Activated CD8-positive, alpha-beta memory T cell treated with anti-CD3 and anti-CD28 coated beads, Interleukin-2, amount 50 U/mL, for 4 hours (primary cell): ENCODE measurements around the gene AK8.
A peak's percentile ranks its signal among the peaks of the same experiment; 100 is the strongest.

ENCODE experiments used
- DNase-seq: peaks from one replicate; pipeline ENCODE4 v3.0.0-alpha.2; 2020

The AK8 gene, protein sequence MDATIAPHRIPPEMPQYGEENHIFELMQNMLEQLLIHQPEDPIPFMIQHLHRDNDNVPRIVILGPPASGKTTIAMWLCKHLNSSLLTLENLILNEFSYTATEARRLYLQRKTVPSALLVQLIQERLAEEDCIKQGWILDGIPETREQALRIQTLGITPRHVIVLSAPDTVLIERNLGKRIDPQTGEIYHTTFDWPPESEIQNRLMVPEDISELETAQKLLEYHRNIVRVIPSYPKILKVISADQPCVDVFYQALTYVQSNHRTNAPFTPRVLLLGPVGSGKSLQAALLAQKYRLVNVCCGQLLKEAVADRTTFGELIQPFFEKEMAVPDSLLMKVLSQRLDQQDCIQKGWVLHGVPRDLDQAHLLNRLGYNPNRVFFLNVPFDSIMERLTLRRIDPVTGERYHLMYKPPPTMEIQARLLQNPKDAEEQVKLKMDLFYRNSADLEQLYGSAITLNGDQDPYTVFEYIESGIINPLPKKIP

DNA sequence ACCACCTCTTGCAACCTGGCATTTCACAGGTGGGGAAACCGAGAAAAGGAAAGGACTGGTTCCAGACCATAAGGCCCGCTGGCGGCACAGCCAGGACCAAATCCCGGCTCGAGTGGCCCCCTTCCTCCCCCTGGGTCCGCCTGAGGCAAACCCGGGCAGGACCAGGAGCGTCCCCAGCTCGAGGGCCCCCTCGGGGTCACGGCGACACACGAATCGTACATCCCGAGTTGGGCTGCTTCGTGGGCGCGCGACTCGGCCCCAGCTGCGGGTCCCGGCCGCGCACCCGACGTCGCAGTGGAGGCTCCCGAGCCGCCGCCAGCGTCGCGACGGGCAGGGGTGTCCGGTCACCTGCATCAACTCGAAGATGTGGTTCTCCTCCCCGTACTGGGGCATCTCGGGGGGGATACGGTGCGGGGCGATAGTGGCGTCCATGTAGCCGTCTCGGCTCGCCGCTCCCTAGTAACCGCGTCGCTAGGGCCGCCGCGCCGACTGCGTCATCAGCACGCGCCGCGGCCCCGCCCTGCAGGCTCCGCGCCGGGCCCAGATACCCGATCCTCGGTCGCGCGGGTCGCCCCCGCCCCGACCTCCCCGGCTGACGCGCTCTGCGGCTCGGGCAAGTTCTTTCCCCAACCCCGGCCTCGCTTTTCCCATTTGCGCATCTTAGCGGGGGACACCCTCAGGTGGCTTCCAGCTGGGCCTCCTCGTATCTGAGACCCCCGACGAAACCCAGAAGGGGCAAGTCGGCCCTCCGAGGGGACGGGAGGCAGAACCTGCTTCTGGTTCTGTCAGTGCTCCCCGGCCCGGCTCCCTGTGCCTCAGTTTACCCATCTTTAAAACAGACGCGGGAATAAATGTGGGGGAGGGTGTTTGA, at the start of gene AK8:
Gene AK8, minus strand, starts transcription at position 461 of the 871 bp plus-strand sequence. Its CDS starts 29 bp downstream, at position 432.
- peak; percentile 80 for DNase-seq

DNA sequence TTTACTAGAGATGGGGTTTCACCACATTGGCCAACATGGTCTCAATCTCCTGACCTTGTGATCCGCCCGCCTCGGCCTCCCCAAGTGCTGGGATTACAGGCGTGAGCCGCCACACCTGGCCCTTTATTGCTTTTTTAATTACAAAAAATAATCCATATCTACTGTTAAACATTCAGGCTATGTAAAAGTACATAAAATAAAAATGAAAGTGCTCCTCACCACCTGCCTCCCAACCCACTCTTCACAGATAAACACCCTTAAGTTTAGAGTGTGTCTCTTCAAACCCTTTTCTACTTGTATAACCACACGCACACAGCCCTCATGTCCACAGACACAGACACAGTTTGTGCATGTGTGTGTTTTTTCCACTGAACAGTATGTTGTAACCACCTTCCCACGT, 49.6 kb upstream of the AK8 start:
- DNase-seq = no peak

DNA sequence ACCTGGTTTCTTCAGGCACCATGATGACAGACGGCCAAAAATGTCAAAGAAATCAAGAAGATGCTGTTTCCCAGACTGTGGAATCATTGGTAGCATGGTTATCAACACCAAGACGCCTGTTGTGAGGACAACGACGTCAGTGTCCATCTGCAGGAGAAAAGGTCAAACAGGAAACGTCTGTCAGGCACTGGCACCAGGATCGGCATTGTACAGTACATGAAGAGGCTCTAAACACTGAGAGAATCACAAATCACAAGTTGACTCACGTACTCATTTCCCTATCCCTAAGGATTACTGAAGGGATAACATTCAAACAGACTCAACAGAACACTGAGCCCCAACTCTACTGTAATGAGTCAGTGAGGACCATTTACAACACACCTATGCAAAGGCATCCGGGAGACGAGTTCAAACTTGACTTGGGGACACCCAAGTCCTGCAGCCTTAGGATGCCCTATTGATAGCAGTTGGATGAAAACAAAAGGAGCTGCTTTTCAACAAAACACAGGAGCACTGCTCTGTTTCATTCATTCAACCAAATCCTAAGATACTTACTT, 45.3 kb upstream of the AK8 start:
- DNase-seq = no peak

DNA sequence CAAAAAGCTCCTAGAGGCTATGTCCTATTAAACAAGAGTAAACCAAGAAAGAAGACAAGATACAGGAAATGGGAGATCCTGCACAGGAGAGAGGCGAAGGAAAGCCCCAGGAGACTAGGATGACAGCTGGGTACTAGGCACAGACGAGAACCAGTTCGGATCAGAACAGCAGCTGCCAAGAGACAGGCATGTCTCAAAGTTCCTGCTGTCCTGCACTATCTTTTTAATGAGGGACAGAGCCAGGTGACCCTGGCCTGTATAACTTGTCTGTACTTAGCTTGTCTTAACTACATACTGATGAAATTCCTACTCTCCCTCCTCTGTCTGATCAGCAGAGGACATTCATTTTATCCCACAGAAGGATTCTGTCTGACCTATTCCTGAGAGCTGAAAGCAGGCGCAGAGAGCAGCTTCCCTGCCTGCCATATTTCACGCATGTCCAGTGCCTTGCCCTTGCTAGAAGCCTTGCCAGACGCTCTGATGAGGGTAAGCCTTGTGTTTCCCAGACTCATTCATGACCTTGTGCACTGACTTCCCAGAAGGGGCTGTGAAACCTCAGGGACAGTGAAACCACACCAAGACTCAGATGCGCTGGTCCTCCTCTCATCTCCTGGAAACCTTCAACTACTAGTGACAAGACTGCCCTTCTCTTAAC, 41.7 kb upstream of the AK8 start:
- no peak for DNase-seq

DNA sequence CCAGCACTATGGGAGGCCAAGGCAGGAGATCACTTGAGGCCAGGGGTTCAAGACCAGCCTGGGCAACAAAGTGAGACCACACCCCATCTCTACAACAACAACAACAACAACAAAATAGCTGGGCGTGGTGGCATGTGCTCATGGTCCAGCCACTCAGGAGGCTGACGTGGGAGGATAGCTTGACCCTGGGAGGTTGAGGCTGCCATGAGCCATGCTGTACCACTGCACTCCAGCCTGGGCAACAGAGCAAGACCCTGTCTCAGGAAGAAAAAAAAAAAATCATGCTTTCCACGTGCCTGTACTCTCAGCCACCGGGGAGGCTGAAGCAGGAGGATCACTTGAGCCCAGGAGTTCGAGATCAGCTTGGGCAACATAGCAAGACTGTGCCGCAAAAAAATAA, 36.8 kb upstream of the AK8 start:
- no peak for DNase-seq

DNA sequence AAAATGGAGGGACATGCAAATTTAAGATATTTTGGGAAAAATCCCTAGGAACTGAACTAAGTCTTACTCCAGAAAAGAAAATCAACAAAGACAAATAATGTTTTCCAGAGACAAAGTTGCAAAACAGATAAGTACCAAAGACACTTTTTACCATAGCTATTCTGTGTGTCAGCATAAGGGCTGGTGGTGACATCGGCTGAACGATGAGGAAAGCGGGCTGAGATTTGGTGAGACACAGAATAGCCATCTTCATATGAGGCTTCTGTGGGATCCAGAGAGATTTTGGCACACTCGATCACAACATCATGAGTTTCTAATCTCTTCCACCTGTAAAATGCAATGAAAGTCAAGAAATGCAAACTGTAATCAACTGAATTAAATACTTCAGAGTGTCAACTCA, 34.0 kb upstream of the AK8 start:
- DNase-seq = no peak

DNA sequence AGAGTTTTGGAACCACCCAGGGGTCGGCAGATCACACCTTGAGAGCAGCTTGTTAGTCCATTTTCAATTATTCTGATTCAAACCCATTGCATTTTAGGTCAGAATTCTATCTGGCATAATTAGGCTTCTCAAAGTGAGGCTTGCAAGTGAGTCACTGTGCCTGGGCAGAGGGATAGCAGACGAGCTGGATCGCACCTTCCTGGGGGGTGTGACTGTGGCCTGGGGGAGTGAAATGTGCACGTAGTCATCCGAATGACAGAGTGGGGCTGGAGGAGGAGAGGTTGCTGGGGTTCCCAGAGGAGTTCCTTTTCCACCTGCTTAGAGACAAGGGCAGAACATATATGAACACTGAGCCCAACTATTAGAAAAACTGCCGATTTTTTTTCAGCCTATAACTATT, 32.3 kb upstream of the AK8 start:
- no peak for DNase-seq

DNA sequence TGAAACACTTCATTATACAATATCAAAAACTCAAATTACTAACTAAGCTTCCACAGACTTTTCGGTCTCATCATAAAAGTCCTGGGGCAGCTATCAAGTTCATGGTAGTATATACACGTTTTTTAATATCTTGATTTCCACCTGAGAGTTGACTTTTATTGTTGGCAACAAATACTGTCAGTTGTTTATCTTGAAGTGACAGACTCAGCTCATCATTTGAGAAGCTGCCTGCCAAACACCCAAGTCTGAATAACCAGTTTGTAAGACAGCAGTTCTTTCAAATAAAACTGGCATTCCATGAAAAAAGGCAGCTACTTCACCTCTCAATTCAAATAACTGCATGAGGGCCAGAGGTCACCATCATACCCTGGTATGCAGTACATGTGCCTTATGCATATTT, 31.2 kb upstream of the AK8 start:
- DNase-seq = no peak

DNA sequence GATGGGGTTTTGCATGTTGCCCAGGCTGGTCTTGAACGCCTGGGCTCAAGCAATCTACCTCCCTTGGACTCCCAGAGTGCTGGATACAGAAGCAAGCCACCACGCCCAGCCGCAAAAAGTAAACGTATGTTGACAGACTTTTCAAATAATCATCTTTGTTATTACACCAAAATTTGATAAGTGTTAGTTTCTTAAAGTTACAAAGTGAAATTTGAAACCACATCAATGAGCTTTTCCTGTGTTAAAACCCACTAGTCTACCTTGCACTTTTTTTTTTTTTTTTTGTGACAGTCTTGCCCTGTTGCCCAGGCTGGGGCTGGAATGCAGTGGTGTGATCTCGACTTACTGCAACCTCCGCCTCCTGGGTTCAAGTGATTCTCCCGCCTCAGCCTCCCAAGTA, 30.6 kb upstream of the AK8 start:
- no peak for DNase-seq

DNA sequence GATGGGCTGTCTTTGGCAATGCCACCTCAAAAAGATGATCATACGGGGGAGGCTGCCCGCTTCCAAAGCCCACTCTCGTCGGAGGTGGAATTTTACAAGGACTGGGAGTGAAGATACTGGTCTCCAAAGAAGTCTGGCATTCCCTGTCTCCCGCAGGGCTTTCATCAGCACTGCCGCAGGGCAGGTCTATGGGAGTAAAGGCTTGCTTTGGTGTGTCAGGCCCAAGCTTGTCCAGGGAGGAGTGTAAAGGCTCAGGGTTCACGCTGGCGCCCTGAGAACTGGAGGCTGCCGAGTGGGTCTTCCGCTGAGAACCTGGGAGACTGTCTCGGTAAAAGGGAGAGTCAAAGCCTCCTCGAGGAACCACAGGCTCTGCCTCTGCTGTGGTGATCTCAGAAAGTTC, 27.6 kb upstream of the AK8 start:
- no peak for DNase-seq

DNA sequence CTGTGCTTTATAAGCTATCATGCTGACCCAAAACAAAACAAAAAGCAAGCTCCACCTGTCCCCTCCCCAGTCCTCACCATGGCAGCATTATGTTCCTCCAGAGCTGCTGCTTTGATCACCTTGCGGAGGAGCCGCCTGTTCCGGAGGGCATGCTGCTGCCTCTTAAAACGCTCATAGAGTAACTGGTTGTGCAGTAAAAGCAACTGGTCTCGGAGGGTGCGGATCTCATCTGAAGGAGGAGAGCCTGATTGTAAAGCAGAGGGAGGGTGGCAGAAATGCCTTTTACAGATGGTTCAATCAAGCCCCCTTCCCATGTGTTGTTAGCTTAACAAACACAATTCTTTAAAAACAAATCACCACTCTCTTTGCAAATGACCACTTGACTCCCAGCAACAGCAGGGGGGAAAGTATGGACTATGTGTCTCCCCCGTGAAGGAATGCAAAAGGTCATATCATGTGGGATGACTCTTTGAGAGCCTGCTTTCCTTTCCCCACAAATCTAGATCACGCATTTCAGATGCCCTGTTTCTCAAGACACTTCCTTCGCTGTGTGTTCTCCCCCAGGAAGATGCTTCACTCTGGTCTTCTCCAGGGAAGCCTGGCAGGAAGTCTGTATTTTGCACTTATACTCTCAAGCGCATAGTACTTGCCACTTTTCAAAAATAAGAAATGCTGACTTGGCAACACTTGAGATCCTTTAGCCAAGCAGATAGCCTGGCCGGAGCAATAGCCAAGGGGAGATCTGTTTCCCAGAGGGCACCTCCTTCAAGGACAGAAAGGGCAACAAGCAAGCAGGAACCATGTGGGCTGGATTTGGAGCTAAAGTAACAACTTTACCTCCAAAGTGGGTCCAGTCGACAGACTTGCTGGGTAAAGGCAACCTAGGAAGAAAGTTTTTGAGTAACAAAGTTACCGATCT, 25.7 kb upstream of the AK8 start:
- no peak for DNase-seq

DNA sequence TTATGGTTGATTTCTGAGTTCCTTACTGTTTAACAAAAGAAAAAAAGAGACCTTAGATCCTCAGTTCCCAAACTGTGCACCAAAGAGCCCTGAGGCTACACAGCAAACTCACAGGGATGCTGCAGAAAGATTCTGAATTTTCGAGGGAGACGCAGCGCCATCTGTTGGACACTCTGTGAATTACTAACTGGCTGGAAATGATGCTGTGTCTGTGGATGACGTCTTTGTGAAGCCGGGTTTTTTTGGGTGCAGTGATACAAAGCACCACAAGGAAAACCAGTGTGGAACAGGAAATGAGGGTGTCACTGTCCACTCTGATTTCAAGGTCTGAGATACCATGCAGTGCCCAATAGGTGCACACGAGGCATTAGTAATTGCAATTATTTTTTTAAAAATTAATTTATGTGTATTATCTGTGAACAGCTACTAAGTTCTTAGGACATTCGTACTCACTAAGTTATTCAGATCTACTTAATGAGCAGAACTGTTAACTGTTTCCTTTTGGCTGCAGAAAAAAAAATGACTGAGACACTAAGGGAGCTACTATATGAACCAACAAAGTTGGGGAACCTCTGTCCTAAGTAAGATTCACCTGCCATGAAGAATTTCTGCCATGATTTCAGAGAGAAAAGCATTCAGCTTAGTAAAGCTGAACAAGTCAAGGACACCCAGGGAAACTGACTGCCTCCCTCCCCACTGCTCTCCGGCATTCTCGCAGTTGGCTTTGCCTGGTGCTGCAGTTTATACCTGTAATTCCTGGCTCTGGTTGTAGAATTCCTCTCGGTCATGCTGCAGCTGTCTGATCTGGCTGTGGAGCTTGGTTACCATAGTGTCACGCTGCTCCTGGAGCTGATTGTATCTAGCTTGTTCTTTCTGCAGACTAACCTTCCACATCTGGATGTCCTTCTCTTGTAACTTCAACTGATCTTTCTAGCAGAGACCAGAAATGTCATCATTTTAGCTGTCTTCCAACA, 24.1 kb upstream of the AK8 start:
- DNase-seq = peak; percentile 73

DNA sequence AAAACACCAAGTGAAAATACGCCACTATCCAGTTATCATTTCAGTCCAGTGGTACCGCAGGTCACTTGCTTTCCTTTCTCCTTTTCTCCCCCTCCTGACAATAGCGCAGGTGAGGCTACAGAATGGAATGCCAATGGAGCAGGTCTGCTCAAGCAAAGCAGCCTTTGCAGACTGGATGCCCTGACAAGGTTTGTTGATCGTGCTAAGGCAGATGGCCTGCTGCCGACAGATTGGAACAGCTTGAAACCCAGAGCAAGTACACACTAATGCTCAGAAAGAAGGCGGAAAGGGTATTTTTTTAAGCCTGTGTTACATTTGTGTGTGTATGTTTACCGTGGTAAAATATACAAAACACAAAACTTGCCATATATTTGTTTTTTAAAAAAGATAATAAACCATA, 20.0 kb upstream of the AK8 start:
- DNase-seq = no peak

DNA sequence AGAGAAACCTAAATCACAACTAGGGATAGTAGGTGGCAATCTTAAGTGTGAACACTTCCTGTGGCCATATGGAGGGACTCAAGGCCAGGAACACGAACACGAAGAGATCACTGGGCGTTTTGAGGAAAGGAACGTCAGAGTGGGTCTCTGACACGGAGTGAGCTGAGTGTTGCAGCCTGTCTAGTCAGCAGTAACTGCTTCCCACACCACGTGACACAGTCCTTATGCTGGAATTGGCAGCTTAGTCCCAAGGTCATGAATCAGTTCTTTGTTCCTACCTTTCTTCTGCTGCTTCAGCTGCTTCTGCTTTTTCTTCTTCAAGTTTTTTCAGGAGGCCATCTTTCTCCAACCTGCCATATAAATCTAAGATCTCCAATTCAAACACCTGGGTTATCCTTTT, 18.8 kb upstream of the AK8 start:
- DNase-seq = no peak

DNA sequence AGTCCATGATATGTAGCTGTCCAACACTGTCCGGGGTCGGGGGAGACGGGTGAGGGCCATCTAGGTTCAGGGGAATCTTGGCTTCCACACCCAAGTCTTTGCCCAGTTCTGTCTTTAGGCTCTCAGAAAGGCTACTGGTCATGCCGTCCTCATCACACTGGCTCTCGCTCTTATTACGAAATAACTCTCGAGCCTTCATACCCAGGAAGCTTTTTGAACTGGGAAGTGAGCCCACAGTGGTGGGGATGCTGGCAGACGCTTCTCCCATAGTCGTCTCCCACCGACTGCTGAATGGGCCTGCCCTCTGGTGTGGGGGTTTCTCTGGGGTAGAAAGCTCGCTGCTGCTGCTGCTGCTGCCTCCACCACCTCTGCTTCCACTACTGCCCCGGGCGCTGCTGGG, 18.2 kb upstream of the AK8 start:
- DNase-seq = no peak

DNA sequence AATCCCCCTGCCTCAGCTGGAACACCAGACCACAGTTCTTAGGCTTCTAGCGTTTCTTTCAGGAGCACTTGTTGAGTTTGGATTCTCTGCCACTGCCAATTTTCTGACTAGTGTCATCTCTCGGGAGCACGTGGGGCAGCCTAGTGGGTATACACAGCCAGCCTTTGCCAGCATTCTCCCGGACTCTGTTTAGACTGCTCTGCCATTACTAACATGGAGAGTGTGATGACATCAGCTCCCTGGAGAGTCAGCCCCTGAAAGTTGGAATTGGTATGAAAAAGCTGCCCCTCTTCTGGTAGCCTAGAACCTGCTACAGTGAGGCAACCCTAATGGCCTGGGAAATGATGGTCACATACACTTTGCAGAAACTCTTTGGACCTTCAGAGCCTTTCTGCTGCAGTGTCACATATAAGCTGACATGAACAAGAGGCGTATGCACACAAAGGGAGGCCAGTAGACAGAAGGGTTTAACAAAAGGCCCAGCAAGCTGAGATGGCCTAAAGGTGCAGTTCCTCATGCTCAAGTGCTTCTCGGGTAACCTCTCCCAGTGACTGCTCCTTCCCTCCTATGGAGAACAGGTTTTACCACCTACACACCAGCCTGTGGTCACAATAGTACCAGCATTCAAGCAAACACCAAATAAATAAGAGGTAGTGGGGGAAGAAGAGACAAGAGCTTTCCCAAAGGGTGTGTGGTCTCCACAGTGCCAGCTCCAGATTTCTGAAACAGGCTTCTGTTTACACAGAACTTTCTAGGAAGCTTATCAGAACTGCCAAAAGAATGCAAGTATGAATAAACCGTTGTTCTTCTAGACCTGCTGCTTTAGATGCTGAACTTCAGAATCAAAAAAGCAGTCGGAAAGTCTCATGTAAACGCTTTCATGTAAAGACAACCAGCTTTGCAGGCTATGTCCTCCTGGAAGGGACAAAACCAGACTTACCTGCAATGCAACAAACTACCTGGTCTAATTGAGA, 17.1 kb upstream of the AK8 start:
- no peak for DNase-seq

DNA sequence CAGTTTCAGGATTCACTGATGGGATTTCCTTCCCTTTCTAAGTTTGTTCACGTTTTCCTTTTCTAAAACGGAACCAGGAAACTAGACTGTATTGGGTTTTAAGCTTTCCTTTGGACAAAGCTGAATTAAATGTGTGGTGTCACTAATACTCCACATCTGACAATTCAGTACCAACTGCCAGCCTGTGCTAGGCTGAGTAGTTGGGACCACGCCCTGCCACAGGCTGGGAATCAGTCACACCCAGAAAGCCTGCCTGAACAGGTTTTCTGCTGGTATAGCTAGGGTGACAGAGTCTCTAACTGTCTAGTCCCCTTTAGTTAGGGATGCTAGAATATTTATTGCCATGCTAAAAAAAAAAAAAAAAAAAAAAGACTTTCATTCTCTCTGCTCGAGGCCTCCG, 16.3 kb upstream of the AK8 start:
- no peak for DNase-seq

DNA sequence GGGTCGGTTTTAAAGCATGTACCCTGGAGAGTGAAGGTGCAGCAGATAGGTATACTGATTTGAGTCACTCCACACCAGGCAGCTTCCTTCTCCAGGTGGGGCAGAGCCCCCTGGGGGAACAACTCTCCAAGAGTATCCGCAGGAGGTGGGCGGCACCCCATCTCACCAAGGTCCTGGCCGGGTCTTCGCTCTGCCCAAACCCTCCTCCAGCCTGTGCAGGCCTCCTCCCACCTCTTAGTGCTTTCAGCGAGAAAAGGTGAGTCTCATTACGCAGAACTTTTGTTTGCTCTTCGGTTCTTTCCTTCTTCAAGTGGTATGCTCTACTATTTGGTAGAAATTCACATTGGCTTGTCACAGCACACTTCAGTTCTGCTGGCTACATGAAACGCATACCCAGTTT, 14.3 kb upstream of the AK8 start:
- no peak for DNase-seq

DNA sequence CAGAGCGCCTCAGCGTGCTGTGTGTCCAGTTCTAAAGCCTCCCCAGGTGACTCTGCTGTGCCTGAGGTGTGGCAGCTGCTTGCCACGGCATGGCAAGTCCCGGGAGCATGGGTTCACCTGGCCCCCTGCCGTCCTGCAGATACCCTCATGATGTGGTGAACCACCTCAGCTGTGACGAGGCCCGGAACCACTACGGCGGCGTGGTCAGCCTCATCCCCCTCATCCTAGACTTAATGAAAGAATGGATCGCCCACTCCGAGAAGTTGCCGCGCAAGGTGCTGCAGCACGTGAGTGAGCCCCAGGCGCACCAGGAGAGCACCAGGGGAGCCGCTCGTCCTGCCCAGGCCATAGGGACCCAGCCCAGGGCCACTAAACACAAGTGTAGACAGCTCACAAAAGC, 10.1 kb upstream of the AK8 start:
- no peak for DNase-seq
